ENCODE results near the gene CDON. TPM values are rescaled to one million over a fixed set of nuclear protein-coding genes. Genes with fewer than 3 reads are reported as not detected.

Gene CDON
- total RNA-seq, 1 donor from 2014 or later, result 39.8 TPM

DNA sequence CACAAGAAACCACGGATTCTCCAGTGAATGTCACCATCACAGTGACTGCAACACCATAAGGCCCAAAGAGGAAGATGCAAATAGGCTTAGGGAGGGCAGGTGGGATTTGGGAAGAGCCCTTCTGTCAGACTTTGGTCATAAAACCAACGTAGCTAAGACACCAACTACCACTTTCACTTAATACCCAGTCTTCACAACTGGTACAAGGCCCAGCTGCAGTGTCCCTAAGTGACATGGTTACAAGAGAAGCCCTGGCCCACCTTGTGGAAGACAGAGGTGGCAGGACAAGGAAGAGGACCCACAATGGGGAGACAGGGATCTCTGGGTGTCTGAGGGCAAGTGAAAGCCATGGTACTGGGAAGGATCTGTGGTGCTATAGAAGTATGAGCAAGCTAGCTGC, 106.8 kb downstream of the CDON start:
- DNase-seq, result no peak

DNA sequence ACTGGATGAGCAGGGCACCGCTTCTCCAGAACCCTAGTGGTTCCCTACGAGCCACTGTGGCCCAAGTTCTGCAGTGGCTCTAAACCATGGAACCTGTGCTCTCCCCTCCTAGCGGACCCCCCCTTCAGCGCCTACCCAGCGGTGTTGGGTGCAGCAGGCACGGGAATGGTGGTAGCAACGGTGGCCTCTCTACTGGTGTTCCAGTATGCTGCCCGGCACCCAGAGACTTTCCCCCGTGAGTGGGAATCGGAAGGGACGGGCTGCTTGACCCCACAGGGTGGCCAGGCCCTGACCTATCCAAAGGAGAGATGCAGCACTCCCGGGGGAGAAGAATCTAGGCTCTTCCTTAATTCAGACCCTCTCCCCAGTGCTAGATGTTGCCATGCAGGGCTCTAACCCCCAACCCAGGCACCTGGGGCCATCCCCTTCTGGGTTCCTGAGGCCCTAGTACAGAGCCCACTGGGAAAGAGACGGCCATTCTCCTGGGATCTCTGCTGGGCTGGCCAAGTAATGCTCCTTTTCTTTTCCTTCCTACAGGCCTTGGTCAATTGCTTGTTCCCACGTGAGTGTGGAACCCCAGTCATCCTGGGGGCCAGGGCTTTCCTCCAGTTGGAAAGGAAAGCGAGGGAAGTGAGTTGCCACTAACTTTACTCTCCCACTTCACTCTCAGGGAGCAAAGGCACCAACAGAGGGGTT, 107.6 kb downstream of the CDON start:
- DNase-seq, result no peak

DNA sequence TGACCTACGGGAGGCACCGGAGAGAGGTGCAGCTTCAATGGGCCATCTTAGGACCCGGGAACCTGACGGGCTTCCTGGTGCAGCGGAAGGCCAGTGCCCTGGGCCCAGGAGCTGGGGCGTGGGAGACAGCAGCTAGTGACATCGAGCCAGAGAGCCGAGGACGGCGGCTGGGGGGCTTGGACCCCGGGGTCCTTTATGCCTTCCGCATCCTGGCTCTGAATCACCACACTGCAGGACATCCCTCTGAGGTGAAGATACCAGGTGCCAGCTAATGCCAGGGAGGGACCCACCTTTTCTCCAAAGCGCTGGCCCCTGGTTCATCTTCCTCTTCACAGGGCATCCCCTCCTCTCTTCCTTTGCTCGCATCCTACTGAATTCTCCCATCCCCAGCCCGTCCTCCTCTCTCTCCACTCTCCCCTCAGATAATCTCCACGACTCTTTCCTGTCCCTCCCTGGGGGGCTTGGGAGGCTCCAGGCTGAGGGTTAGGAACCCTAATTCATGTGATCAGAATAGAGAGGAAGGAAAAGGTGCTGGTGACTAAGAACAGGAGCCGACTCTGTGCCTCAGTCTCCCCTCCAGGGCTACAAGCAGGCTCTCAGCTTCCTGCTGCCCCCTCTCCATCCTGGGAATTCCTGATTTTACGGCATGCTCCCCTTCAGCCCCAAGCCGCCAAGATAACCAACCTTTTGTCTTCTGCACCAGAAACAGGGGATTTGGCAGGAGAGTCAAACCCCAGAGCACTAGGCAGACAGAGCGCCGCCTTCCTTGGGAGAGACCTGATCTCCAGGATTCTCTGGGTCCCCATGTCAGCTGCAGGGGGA, 108.3 kb downstream of the CDON start:
- DNase-seq, result no peak

DNA sequence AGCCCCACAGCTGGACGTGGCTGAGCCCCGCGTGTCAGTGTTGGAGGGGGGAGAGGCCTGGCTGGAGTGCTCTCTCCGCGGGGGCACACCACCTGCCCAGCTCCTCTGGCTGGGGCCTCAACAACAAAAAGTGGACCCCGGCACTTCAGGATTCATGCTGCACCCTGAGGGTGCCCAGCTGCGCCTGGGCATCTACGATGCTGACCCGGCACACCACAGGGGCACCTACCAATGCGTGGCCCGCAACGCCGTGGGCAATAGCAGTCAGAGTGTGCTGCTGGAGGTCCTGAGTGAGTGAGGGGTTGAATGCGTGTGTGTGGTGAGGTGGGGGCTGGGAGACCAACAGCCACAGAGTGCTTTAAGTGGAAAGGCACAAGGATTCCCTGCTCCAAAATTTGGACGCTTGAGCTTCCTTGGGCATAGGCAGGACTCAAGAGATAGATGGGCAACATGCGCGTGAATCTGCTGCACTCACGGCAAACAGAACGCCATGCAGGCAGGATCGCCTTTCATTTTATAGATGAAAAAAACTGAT, 109.2 kb downstream of the CDON start:
- DNase-seq, result no peak

DNA sequence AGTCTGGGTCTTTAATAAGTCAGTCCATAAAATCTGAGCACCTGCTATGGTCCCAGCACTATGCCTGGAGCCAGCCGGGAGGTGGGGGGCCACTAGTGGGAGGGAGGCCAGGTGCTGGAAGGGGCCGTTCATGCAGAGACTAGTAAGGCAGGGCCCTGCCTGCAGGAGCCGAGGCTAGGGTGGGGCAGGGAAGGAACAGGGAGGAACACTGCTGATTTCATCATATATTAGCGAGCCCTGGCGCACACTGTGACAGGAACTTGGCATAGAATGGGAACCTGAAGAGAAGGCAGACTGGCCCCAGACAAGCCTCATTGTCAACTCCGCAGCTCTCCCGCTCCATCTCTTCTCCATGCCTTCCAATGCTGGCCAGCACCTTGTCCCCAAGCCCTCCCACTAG, 109.7 kb downstream of the CDON start:
- no peak for DNase-seq

DNA sequence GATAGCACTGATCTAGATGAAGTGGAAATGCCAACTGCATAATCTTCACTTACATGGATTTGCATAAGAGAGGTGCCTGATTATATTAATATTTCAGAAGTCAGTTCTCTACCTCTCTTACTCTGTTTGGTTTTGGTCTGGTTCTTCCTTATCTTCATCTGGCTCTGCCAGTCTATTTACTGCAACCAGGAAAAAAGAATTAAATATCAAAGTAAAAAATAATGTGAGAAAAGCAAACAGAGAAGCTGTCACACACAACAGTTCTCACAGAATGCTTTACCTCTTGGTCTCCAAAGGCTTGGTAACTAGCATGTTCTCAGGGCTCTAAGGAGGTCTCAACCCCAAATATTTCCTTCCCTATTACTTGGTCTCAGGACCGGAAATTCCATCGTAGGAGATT, 110.1 kb downstream of the CDON start:
- no peak for DNase-seq

DNA sequence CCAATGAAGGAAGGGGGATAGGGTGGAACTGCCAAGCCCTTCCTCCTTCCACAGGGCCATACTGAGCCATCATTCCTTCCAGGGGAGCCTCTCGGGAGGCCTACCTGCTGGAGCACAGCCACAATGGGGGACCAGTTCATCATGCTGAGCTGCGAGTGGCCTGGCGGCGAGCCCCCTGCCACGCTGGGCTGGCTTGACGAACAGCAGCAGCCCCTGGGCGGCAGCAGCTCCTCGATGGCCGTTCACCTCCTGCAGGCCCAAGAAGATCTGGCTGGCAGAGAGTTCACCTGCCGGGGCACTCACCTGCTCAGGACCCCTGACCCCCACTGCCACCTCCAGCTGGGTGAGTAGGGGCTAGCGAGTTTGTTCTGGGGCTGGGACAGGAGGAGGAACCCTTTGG, 110.9 kb downstream of the CDON start:
- DNase-seq, result no peak

DNA sequence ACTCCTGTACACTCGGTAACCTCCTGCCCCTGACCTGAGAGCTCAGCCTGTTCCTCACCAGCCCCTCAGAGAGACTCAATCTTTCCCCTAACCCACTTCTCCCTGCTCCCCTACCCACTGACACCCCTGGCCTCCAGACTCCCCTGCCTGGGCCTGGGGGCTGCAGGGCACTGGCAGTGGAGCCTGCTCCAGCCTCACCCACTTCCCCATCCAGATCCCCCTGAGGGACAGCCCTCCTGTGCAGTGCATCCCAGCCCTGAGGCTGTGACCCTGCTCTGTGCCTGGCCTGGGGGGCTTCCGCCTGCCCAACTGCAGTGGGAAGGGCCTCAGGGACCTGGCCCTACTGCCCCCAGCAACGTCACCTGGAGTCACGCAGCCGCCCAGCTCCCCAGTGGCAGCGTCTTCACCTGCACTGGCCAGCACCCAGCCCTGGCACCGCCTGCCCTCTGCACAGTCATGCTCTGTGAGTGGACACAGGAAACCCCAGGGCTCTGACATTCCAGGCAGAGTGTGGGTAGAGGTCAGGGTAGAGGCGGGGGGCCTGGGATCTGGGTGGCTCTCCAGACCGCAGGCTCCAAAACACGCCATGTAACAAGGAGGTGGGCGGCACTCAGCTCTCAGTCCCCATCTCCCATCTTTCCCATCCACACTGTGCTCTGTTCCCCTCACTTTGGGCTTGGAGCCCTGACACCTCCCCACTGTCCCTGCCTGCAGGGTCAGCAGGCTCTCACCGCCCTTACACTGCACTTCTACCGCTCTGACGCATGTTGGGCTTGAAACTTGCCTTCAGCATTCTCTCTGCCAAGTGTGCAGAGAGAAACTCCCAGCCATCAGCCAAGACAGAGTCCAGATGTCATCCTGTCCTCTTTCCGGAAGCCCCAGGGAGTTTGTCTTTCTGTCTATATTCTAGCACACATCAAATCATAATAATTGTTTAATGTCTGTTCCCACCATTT, 111.7 kb downstream of the CDON start:
- DNase-seq, result no peak

DNA sequence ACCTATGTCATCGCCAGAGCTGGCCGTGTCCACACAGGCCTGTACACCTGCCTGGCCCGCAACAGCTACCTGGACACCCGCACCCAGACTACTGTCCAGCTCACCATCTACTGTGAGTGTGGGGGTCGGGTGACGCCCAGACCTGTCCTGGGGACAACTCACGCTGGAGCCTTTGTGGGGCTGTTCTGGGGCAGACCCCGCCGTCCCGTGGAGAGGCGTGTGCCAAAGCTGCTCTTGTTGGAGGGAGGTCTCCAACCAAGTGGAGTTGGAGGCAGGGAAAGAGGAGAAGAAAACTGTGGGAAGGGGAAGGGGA, 112.5 kb downstream of the CDON start:
- no peak for DNase-seq

DNA sequence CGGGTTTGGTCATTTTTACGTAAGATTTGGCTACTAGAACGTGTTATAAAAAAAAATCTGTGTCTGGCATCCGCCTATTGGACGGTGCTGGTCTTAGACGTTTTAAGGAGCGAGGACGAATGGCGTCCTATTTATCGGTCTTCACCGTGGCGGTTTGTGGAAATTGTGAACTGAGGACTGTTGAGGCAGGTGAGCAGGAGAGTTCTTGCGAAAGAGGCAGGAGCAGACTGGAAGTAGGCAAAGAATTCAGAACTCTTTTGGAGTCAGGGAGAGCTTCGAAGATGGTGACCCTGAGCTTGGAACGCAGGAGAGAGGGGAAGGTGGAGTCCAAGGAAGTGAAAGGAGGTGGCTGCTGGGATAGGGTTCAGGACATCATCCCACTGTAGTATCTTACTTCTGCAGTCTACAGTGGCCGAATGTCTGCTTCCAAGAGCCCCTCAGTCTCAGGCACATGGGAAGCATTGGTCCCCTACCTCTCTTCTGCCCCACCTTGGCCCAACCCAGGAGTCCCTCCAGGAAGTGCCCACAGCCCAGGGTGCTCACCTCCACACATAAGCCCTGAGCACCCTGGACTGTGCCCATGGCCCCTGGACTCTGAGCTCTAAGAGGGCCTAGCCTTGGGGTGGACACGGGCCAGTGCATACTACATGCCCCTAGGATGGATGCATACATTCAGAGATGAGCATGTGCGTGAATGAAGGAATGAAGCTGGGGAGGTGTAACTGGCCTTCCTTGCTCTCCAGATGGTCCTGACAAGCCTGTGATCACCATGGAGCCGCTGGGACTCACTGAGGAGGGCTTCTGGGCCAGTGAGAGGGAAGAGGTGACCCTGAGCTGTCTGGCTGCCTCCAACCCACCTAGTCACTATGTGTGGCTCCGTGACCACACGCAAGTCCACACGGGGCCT, 113.1 kb downstream of the CDON start:
- no peak for DNase-seq

DNA sequence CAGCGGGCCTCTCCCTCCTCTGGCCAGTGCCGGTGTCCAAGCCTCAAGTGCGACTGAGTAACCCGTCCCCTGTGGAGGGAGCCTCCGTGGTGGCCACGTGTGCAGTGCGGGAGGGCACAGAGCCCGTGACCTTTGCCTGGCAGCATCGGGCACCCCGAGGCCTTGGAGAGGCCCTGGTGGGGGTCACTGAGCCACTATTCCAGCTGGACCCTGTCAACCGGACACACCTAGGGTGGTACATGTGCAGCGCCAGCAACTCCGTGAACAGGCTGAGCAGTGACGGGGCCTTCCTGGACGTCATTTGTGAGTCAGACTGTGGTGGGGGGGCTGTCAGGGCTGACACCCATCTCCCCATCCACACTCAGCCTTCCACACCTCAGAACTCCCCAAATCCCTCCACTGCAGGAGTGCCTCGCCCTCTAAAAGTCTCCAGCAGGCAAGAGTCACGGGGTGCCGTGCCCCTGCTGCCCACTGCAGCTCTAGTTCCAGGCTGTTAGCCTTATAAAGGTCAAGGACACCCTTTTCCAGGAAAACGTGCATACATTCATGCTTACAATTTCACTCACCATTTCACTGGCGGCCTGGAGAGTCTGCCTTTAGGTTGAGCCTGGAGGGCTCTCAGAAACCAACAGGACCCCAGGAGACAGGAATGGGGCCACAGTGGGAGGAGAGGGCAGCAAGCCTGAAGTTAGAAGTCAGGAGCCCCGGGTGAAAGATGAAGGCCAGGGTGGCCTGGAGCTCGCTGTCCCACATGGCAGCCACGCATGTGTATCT, 114.2 kb downstream of the CDON start:
- DNase-seq, result no peak

DNA sequence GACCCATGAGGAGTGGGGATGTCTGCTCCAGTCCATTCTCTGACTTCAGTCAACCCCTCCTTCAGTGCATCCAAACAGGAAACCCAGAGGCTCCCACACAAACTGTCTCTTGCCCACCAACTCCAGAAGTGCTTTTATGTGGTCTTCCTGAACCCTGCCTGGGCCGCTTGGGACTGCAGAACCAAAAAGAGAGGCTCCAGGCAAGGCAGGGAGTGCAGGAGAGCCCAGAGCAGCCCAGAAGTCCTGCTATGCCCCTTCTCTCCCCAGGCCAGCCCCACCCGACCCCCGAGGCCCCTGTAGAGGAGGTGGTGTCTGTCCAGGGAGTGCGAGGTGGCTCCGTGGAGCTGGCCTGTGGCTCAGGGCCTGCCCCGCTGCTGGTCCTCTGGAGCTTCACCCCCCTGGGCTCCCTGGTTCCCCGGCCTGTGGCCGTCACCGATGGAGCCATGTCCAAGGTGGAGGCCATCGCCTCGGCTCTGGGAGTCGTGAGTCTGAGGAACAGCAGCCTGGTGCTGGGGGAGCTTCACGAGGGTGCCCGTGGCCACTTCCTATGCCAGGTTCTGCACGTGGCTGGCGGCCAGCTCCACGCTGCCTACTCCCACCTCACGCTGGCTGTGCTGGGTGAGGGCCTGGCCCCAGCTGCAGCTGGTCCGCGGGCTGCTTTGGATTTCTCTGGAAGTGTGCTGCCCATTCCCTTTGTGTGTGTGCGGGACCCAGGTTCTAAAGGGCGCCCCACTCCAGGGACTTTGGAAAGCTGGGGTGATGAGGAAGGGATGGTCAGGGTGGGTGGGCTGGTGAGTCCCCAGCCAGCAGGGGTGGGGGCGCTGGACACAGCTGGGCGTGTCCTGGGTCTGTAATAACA, 115.0 kb downstream of the CDON start:
- DNase-seq, result no peak

DNA sequence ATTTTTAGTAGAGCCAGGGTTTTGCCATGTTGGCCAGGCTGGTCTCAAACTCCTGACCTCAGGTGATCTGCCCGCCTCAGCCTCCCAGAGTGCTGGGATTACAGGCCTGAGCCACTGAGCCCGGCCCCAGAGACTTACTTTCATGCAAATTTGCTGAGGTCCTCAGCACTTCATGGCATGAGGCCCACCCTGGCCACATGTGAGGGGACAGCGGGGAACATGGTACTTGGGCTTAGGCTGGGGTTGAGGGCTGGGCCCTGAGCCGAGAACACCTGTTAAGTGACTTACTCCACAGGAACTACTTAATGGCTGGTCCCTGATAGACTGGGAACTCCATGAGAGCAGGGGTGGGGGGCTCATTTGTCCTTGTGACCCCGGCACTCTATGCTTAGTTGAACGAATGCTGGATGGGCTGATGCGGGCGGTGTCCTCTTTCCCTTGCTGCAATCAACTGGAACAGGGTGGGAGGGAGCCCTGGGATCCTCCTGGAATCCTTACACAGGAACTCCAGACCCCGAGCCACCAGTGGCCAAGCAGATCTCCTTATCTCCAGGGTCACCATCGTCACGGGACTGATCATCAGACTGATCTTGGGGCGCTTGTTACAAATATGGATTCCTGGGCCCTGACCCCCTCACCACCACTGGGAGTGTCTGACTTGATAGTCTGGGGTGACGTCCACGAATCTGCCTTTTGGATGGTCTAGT, 115.8 kb downstream of the CDON start:
- no peak for DNase-seq

DNA sequence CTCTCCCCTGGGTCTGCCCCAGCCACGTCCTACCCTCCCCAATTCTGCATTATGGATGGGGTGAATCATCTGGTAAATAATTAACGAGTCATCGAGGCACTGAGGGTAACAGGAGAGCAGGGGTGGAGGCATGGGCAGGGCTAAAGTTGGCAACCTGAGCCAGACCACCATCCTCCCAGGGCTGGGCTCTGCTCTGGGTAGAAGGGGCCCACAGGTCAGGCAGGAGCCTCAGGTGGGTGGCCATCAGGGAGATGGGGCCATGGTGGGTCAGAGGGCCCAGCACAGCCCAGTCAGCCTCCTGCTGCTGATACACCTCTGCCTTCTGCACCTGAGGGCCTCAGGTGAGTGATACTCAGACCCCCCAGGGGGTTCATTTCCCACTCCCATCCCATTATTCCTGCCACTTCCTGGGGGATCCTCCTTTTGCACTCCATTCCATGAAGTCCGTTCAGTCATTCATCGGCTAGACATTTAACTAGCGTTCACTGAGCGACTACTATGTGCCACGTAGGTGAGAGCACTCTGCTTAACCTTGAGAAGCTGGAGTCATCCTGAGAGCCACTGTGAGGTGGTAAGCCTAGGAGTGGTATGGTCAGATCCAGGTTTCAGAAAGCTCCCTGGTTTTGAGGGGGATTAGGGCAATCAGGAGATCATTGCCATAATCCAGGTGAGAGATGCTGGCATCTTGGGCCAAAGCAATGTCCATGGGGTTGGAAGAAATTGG, 116.7 kb downstream of the CDON start, which contains the start of gene VSIG10L2:
Gene VSIG10L2, plus strand, starts transcription at position 248 of the 724 bp plus-strand sequence. Its CDS starts 12 bp downstream, at position 260.
- DNase-seq, result no peak

DNA sequence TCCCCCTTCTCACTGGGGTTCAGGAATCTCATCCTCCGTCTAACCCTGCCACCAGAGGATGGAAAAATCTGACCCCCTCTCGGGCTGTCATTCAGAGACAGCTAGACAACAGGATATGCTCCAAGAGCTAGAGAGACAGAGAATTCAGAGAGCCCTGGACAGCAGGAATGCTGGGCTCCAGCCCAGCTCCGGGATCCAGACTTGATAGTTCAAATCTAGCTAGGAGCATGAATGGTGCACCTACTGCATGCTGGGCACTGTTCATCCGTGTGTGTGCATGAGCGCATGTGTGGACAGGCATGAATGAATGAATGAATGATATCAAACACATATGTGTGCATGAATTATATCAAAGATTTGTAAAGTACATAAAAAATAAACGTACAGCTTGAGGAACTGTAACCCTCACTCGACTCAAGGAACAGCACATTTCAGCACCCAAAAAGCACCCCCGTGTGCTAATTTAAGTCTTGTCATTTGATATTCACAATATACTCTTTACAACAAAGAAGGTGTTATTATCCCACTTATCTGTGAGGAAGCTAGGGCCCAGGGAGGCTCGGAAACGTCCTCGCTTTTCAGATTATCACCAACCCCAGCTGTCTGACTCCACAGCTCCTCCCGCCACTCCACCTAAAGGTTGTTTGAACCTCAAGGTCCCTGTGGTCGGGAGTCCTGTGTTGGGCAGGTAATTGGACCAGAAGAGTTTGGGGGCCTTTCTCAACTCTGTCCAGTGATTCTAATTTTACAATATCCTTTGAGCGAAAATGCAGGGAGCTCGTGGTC, 117.5 kb downstream of the CDON start:
- DNase-seq, result no peak

DNA sequence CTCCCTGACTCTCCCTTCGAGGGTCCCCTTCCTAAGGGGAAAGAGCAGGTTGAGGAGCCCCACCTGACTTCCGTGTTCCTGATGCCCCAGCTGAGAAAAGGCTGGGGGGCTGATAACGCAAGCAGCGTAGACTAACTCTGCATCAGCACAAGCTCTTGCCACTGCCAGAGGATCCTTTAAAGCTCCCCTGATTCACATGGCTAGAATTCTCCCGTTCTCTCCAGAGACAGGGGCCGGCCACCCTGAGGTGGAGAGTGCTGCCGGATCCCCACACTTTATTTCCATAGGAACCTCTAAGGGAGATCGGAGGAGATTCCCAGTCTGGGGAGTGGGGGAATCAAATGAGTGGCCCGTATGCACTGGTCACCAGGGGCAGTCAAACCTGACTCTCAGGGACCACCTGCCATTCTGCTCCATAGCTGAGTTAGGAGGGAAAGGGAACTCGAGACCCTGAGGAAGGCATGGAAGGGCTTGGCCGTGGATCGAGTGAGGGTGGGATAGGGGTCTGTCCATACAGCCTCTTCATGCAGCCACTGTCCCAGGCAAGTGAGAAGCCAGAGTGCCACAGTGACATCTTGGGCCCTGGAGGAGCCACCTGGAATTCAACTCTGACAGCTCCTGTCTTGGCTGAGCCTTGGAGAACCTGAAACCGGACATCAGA, 118.2 kb downstream of the CDON start:
- no peak for DNase-seq
